NAMALWA (cell line): ENCODE measurements around the gene VWA1.
A peak's percentile ranks its signal among the peaks of the same experiment; 100 is the strongest.
"Not testable (repeated sequence)": the region's sequence is repeated elsewhere in the genome, so short reads cannot be mapped to it uniquely, and the experiment has no call there.

Experiments
- DNase-seq: peaks from one replicate; pipeline ENCODE4 v3.0.0-alpha.2; 2015; ENCODE audit warnings: low spot score

The VWA1 gene

DNA sequence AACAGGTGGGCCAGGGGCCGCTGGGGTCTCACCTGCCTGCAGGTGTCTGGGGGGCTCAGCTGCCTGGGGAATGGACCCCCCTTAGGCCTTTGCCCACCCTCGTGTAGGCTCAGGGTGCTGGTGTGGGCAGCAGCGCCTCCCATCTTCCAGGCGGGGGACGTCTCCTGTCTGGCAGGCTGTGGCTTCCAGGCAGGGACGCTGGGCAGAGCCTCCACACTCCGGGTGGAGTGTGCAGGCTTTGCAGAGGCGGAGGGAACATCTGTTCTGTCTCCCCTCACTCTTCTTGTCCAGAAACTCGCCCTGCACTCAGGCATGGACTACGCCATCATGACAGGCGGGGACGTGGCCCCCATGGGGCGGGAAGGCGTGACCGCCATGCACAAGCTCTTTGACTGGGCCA lies 20.4 kb downstream of the VWA1 start:
- DNase-seq, result not testable (repeated sequence)

- DNase-seq, result not testable (repeated sequence)
Measured at GRCh38 chr1:1456683-1457255, 21.3 kb downstream of the VWA1 start.

DNA sequence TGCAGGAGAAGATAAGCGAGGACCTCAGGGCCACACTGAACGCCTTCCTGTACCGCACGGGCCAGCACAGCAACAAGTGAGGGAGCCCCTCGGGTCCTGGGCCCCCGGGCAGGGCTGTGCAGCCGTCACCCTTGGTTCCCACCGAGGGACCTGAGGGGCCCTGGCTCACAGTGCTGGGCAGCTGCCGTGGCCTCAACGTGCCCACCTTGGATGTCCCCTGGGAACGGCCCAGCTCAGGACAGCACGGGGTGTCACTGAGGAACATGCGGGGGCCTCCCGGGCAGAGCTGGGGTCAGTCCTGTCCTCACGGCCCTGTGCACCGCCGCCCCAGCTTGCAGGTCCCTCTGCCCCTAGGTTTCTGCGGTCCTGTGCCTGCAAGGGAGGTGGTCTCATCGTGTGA lies 23.7 kb downstream of the VWA1 start:
- DNase-seq, result not testable (repeated sequence)

- DNase-seq, result not testable (repeated sequence)
Measured at GRCh38 chr1:1459711-1460110, 24.2 kb downstream of the VWA1 start.

DNA sequence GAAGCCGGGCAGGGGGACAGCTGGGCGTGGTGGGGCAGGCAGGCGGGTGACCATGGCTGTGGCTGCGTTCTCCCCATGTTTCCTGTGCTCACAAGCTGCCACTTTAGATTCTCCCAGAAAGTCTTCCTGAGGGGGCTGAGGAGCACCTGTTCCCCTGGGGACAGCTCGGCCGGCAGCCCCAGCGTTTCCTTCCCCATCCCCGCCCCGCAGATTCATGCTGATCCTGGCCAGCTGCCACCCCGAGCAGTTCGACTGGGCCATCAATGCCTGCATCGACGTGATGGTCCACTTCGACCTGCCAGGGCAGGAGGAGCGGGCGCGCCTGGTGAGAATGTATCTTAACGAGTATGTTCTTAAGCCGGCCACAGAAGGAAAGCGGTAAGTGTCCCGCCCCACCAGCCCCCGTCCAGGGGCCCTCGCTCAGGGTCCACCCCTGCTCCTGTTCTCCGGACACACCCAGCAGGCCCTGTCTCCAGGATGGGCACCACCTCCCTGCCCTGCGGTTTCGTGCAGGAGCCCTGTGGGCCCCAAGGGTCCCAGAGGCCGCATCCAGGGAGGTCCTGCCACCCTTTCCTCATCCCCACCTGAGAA lies 25.1 kb downstream of the VWA1 start:
- DNase-seq, result no peak

- no peak for DNase-seq
Measured at GRCh38 chr1:1461721-1462317, 26.3 kb downstream of the VWA1 start.

- peak; percentile 80 for DNase-seq
Measured at GRCh38 chr1:1462318-1462966, 27.0 kb downstream of the VWA1 start.

GRCh38 chr1:1463312-1463711 lies 27.8 kb downstream of the VWA1 start:
- no peak for DNase-seq

DNA sequence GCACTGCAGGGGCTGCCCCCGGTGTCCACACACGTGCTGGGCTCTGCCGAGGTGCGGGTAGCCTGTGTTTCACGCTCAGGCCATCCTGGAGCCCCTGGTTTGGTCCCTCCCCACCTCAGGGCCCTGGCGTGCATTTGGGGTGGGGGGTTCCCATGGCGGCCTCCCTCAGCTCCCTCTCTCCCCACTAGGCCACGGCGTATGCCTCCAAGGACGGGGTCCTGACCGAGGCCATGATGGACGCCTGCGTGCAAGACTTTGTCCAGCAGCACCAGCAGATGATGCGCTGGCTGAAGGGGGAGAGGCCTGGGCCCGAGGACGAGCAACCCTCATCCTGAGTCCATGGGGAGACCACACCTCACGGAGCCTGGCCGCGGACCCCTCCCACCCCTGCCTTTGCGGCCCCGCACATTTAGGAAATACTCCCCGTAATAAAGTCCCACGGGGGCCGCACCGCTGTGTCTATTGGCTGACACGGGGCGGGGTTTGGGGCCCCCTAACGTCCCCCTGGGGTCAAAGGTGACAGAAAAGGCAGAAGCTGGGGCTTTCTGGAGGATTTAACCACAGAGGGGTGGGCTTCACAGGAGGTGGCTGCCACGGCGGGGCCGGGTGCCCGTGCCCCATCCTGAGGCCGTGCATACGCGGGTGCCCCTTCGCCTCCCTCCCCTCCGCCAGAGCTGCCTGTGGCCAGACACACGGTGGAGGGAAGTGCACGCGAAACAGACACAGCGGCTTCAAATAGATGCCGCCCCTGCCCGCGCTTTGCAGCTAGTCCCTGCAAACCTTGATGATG lies 32.9 kb downstream of the VWA1 start:
- DNase-seq, result not testable (repeated sequence)

DNA sequence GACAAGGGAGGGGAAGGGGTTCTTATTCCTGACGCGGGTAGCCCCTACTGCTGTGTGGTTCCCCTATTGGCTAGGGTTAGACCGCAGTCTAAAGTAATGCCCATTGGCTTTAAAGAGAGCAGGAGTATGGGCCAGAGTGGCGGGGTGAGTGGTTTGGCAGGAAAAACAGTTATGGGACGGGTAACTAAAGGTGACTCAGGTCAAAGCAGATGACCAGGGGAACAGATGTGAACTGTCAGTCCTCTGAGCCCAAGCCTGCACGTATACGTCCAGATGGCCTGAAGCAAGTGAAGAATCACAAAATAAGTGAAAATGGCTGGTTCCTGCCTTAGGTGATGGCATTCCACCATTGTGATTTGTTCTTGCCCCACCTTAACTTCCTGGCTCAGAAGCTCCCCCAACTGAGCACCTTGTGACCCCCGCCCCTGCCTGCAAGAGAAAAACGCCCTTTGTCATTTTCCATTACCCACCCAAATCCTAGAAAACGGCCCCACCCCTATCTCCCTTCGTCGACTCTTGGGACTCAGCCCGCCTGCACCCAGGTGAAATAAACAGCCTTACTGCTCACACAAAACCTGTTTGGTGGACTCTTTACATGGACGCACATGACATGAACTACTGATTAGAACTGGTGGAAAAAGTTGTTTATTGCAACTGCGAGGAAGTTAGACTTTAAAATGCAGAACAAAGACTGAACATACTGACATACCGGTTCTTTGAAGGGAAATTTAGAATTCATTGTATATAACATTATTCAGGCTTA lies 35.3 kb downstream of the VWA1 start:
- DNase-seq, result peak; percentile 71

DNA sequence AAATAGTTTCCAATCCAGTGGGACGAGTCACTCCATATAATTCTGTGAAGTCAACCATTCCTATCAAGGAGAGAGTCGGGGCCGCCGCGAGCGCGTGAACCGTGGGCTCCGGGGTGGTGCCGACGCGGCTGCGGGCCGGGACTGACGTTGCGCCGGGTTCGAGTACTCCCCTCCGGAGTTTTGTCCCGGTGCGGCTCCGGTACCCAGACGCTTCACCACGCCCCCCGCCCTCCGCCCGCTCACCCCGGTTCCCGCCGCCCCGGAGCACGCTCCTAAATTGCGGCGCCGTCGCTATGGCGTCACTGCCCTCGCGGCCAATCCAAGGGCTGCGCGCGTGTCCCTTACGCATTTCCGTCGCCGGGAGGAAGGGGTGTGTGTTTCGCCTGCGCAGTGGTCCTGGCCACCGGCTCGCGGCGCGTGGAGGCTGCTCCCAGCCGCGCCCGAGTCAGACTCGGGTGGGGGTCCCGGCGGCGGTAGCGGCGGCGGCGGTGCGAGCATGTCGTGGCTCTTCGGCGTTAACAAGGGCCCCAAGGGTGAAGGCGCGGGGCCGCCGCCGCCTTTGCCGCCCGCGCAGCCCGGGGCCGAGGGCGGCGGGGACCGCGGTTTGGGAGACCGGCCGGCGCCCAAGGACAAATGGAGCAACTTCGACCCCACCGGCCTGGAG lies 36.0 kb downstream of the VWA1 start, which contains the start of gene ATAD3B:
Gene ATAD3B (plus strand): TSS at position 377 of the 664 bp plus-strand sequence. CDS start 120 bp downstream, at position 497.
- peak; percentile 96 for DNase-seq

- DNase-seq, result peak; percentile 50
Measured at GRCh38 chr1:1472053-1472876, 36.8 kb downstream of the VWA1 start.

GRCh38 chr1:1476011-1476410 lies 40.5 kb downstream of the VWA1 start:
- not testable (repeated sequence) for DNase-seq

DNA sequence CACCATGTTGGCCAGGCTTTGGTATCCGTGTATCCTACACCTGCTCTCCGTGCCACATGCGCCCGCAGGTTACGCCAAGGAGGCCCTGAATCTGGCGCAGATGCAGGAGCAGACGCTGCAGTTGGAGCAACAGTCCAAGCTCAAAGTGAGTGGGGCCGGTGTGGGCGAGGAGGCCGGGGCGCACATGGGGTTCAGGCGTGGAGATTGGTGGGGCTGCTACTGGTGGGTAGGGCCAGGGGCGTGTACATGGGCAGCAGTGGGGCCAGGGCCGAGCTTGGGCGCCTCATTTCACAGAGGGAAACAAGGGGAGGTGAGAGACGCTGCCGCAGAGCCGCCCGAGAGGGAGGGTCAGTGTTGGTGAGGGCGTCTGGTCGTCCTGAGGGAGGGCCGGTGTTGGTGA lies 41.7 kb downstream of the VWA1 start:
- no peak for DNase-seq

- no peak for DNase-seq
Measured at GRCh38 chr1:1479547-1480487, 44.3 kb downstream of the VWA1 start.

DNA sequence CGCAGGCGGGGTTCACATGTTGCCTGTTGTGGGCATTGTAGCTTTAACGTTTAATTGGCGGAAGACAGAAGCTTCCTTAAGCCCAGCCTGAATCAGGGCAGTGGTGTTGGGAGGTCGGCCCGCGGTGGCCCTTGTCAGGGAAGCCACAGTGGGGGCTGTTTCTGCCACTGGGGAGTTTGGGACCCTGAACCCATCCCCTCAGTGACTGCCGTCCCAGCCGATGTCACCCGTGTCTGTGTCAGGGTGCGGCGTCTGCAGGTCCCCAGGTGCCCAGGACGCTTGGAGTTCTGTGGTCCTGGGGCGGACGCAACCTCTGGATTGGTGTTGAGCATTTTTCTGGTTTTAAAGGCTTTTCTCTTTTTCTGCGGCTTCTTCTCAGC lies 45.0 kb downstream of the VWA1 start:
- not testable (repeated sequence) for DNase-seq

GRCh38 chr1:1481811-1482210 lies 46.3 kb downstream of the VWA1 start:
- not testable (repeated sequence) for DNase-seq

- DNase-seq, result no peak
Measured at GRCh38 chr1:1482856-1483255, 47.4 kb downstream of the VWA1 start.

DNA sequence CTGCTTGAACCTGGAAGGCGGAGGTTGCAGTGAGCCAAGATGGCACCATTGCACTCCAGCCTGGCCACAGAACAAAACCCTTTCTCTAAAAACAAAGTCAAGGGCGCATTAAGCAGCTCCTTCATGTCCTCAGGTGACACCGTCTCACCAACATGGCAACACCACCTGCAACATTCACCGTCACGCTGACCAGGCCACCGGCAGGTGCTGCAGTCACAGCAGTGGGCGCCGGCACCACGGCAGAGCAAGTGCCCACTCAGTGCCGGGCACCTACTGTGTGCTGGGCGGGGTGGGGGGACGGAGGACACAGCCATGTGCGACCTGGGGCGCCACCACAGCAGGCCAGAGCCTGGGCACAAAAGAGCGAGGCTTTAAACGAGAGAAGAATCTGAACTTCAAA lies 48.2 kb downstream of the VWA1 start:
- DNase-seq, result no peak
